B cell (primary cell): ENCODE results near the gene CXCL13. TPM values are rescaled to one million over a fixed set of nuclear protein-coding genes. Genes with fewer than 3 reads are reported as not detected.

Experiments
- ATAC-seq: fragments of 200-7000 bp; cut with Tn5 transposase; one replicate; pipeline ENCODE4 v1.10.0; 2021; ENCODE audit warnings: low read depth, mild to moderate bottlenecking, moderate number of reproducible peaks, moderate library complexity
- CTCF ChIA-PET: fragments of 350-600 bp; sonication (Branson Sonifier 250); formaldehyde crosslinking; loops from one replicate; lab custom pipeline; 2021; ENCODE audit warnings: antibody characterized with exemption, inconsistent platforms; lab: Charles Lee
- POLR2A ChIA-PET: fragments of 350-600 bp; sonication (Branson Sonifier 250); formaldehyde crosslinking; loops from one replicate; lab custom pipeline; 2021; ENCODE audit warnings: antibody characterized with exemption; lab: Charles Lee
- DNase-seq: peaks from one replicate; pipeline ENCODE4 v3.0.0; 2013
- H2AFZ ChIP-seq: 2 replicates; pipeline ENCODE4 v1.6.1; 2012; ENCODE audit warnings: mild to moderate bottlenecking, low read depth, low read length; ENCODE audit not compliant: insufficient read depth, poor library complexity, severe bottlenecking
- H3K27ac ChIP-seq, 2 donors: 1 replicate in 1 of 2; 2 replicates in 1 of 2; pipeline ENCODE4 v1.5.1; 2012 to 2013; ENCODE audit warnings: low read length in 2 of 2, mild to moderate bottlenecking in 2 of 2, moderate library complexity in 1 of 2
- H3K27me3 ChIP-seq, 4 experiments: fragments of 200-600 bp in 1 of 4; sonication (generic) in 1 of 4; replicated peaks in 1 of 4; 1 replicate in 2 of 4; 2 replicates in 2 of 4; pipeline versions ENCODE4 v1.6.1 to v1.7.0; 2013 to 2016; ENCODE audit warnings: low read length in 3 of 4, mild to moderate bottlenecking in 2 of 4, mixed read lengths in 1 of 4, moderate library complexity in 1 of 4; ENCODE audit not compliant: insufficient read depth in 4 of 4, control insufficient read depth in 3 of 4; ENCODE audit errors: control extremely low read depth in 1 of 4
- H3K36me3 ChIP-seq, 2 experiments: replicated peaks in 1 of 2; 1 replicate in 1 of 2; 2 replicates in 1 of 2; pipeline versions ENCODE4 v1.6.1 to v1.7.1; 2013; ENCODE audit warnings: low read length in 1 of 2; ENCODE audit not compliant: insufficient read depth in 2 of 2, control insufficient read depth in 1 of 2; ENCODE audit errors: control extremely low read depth in 1 of 2, extremely low read depth in 1 of 2
- H3K4me1 ChIP-seq, 2 donors: fragments of 200-600 bp in 1 of 2; sonication (generic) in 1 of 2; 1 replicate in 1 of 2; 2 replicates in 1 of 2; pipeline versions ENCODE4 v1.5.1 to v1.6.1; 2013 to 2017; ENCODE audit warnings: low read length in 2 of 2; ENCODE audit not compliant: control insufficient read depth in 2 of 2, insufficient read depth in 2 of 2
- H3K4me2 ChIP-seq: replicated peaks from 2 replicates; pipeline ENCODE3; 2012; ENCODE audit warnings: mild to moderate bottlenecking, low read depth, low read length; ENCODE audit not compliant: poor library complexity, severe bottlenecking
- H3K4me3 ChIP-seq, 5 experiments: fragments of 200-600 bp in 1 of 5; sonication (generic) in 1 of 5; 1 replicate in 3 of 5; 2 replicates in 2 of 5; pipeline versions ENCODE4 v1.5.1 to v1.7.0; 2011 to 2016; ENCODE audit warnings: low read length in 4 of 5, mild to moderate bottlenecking in 4 of 5, low read depth in 2 of 5, control low read depth in 1 of 5, moderate library complexity in 1 of 5; ENCODE audit not compliant: insufficient read depth in 1 of 5; ENCODE audit errors: control extremely low read depth in 1 of 5, extremely low read depth in 1 of 5
- H3K79me2 ChIP-seq: fragments of 200-600 bp; sonication (generic); one replicate; pipeline ENCODE4 v1.6.0; 2016; ENCODE audit warnings: low read length; ENCODE audit not compliant: control insufficient read depth, insufficient read depth
- H3K9ac ChIP-seq: fragments of 200-600 bp; sonication (generic); 2 replicates; pipeline ENCODE4 v1.6.1; 2017; ENCODE audit warnings: mild to moderate bottlenecking, low read length, moderate library complexity
- H3K9me3 ChIP-seq, 3 donors: one replicate each; pipeline versions ENCODE4 v1.6.1 to v1.7.1; 2013; ENCODE audit warnings: low read length in 2 of 3; ENCODE audit not compliant: control insufficient read depth in 2 of 3, insufficient read depth in 1 of 3; ENCODE audit errors: control extremely low read depth in 1 of 3
- H4K20me1 ChIP-seq: 2 replicates; pipeline ENCODE4 v1.6.0; 2012; ENCODE audit warnings: mild to moderate bottlenecking, low read length; ENCODE audit not compliant: insufficient read depth, control insufficient read depth, poor library complexity, severe bottlenecking
- H3K27ac Mint-ChIP-seq: one replicate; pipeline ENCODE4 v1.8.0; 2021; ENCODE audit warnings: mixed read lengths
- H3K27me3 Mint-ChIP-seq: one replicate; pipeline ENCODE4 v1.8.0; 2021; ENCODE audit warnings: mixed read lengths
- H3K4me1 Mint-ChIP-seq: one replicate; pipeline ENCODE4 v1.8.0; 2021; ENCODE audit warnings: mixed read lengths
- H3K4me3 Mint-ChIP-seq: one replicate; pipeline ENCODE4 v1.8.0; 2021; ENCODE audit warnings: mixed read lengths
- H3K9me3 Mint-ChIP-seq: one replicate; pipeline ENCODE4 v1.8.0; 2022; ENCODE audit warnings: mixed read lengths; ENCODE audit not compliant: insufficient read depth
- CTCF ChIP-seq: fragments of 200-600 bp; IDR thresholded peaks from one replicate; pipeline ENCODE4 v1.8.0; 2022; ENCODE audit warnings: antibody characterized with exemption, mild to moderate bottlenecking
- EZH2 ChIP-seq: IDR thresholded peaks from 2 replicates; pipeline ENCODE4 v1.6.1; 2012; ENCODE audit warnings: borderline replicate concordance, low read depth, mild to moderate bottlenecking, moderate library complexity, low read length; ENCODE audit not compliant: insufficient read depth, poor library complexity, severe bottlenecking
- WGBS: methylation state at CpG from one replicate; pipeline ENCODE4 v1.1.5; 2013; ENCODE audit warnings: missing lambda C conversion rate; ENCODE audit not compliant: insufficient coverage; 5-methylcytosine and 5-hydroxymethylcytosine counted together
- intact Hi-C: fragments of 100-400 bp; cut with micrococcal nuclease; formaldehyde crosslinking; loops from one replicate; pipeline ENCODE4 v1.10.0; 2022
- polyA plus RNA-seq: library from polyadenylated mRNA; depleted of rRNA; stranded (reverse); fragments of >200 nt; gene quantifications from 2 replicates; pipeline ENCODE4 v1.2.3, GENCODE V29; 2012
- total RNA-seq, 2 donors: library from RNA; stranded (reverse); fragments of 120-200 nt in 1 of 2; gene quantifications; 1 replicate in 1 of 2; 2 replicates in 1 of 2; pipeline versions ENCODE4 v1.2.3 to v1.2.4, GENCODE V29; 2013 to 2022

Gene CXCL13
- total and polyA plus RNA-seq, 2 donors (not counting 1 experiment from before 2014, with no cell fraction given), result not detected

- Histone ChIP-seq H3K27ac (no peak overlapping the region), H3K9me3 (no peaks in the 10 kb centered on the region), H3K9ac (no peak overlapping the region), H3K36me3 (no peaks in the 10 kb centered on the region), H4K20me1 (no peaks in the 10 kb centered on the region), H3K4me2 (no peak overlapping the region), H3K79me2 (no peaks in the 10 kb centered on the region), H3K4me1 (no peaks in the 10 kb centered on the region), H2AFZ (no peak overlapping the region), H3K27me3 (no peaks in the 10 kb centered on the region), H3K4me3 (no peak overlapping the region)
- Mint-ChIP-seq H3K27ac (no peak overlapping the region), H3K27me3 (no peaks in the 10 kb centered on the region), H3K4me3 (no peak overlapping the region), H3K9me3 (no peaks in the 10 kb centered on the region), H3K4me1 (peaks cover 6% of the 10 kb centered on the region)
- 80% methylated on average over 2 of the region's 2 CpGs for WGBS
- CTCF ChIA-PET, result interaction anchor here (1.3 kb wide), 1 partner anchor 10 kb away, joined by 3 read pairs; no protein-coding TSS in a partner anchor
- intact Hi-C loops, result no loop called here
- TF ChIP-seq EZH2 (no peak), CTCF (no peak)
- ATAC-seq, result no peak
- no peak for DNase-seq
- POLR2A ChIA-PET, result no interaction called here
These were observed 11.6 kb upstream of the CXCL13 start for GRCh38 chr4:77593993-77594392.

GRCh38 chr4:77595364-77595973, 10.2 kb upstream of the CXCL13 start:
- no peak overlapping the region for H3K27ac Mint-ChIP-seq
- H3K4me1 Mint-ChIP-seq, result peaks cover 6% of the 10 kb centered on the region
- DNase-seq (no peak), ATAC-seq (no peak)
- no peak for TF ChIP-seq EZH2
- TF ChIP-seq CTCF, result no peak
- no peaks in the 10 kb centered on the region for H3K27me3 ChIP-seq
- H3K9me3 Mint-ChIP-seq, result no peaks in the 10 kb centered on the region
- intact Hi-C loops, result no loop called here
- no peak overlapping the region for H3K4me3 Mint-ChIP-seq
- no peaks in the 10 kb centered on the region for H3K79me2 ChIP-seq
- H2AFZ ChIP-seq, result no peak overlapping the region
- H3K4me3 ChIP-seq, result no peak overlapping the region
- H3K4me1 ChIP-seq, result no peaks in the 10 kb centered on the region
- CTCF ChIA-PET, result interaction anchor here (0.7 to 1.0 kb wide), 2 partner anchors 10 to 635 kb away, joined by 3 read pairs; partner anchors contain the start of gene CXCL13
- WGBS, result 69% methylated on average over 3 of the region's 4 CpGs
- no peaks in the 10 kb centered on the region for H4K20me1 ChIP-seq
- H3K36me3 ChIP-seq, result no peaks in the 10 kb centered on the region
- POLR2A ChIA-PET, result no interaction called here
- no peak overlapping the region for H3K9ac ChIP-seq
- no peak overlapping the region for H3K4me2 ChIP-seq
- no peak overlapping the region for H3K27ac ChIP-seq
- H3K9me3 ChIP-seq, result no peaks in the 10 kb centered on the region
- no peaks in the 10 kb centered on the region for H3K27me3 Mint-ChIP-seq
